ENCODE results near the gene MMAA.

- TF ChIP-seq CTCF (conservative IDR thresholded peaks at IDR 0.05; ENCODE audit: low read depth, low read length) (no peak), EZH2 (IDR thresholded peaks at IDR 0.05; ENCODE audit: borderline replicate concordance, low read depth, low read length, poor library complexity, severe bottlenecking) (no peak)
Measured at GRCh38 chr4:145614233-145614610, 5.0 kb upstream of the MMAA start.
